Panc1 (cell line): Measurements from ENCODE around the gene LRRC27.

Experiments
- CTCF ChIP-seq: fragments of 450-650 bp; IDR thresholded peaks from 2 replicates; pipeline ENCODE4 v1.5.1; 2017; ENCODE audit warnings: mild to moderate bottlenecking
- POLR2AphosphoS5 ChIP-seq: IDR thresholded peaks from 2 replicates; pipeline ENCODE4 v1.6.1; 2012; ENCODE audit warnings: mild to moderate bottlenecking, low read depth, low read length, moderate library complexity
- REST ChIP-seq, 2 experiments: IDR thresholded peaks; 2 replicates each; pipeline ENCODE4 v1.6.1; 2011 to 2012; ENCODE audit warnings: low read depth in 2 of 2, control low read depth in 1 of 2, low read length in 1 of 2, mild to moderate bottlenecking in 1 of 2, moderate library complexity in 1 of 2; ENCODE audit not compliant: insufficient read depth in 1 of 2
- SIN3A ChIP-seq: IDR thresholded peaks from 2 replicates; pipeline ENCODE4 v1.6.1; 2012; ENCODE audit warnings: low read depth, mild to moderate bottlenecking, low read length, moderate library complexity, borderline replicate concordance; ENCODE audit not compliant: insufficient read depth
- TCF7L2 ChIP-seq: IDR thresholded peaks from 2 replicates; pipeline ENCODE4 v1.6.1; 2011; ENCODE audit warnings: mild to moderate bottlenecking, low read depth, low read length, inconsistent platforms

- TF ChIP-seq CTCF (no peak), SIN3A (no peak), TCF7L2 (no peak), REST (IDR thresholded peaks at IDR 0.05; ENCODE audit: insufficient read depth in 1 of 2, low read depth in 2 of 2, low read length in 1 of 2) (no peak), POLR2AphosphoS5 (no peak)
Measured at GRCh38 chr10:132397671-132398565, 65.9 kb downstream of the LRRC27 start.
